ENCODE results near the gene HOXB1. TPM values are rescaled to one million over a fixed set of nuclear protein-coding genes. Genes with fewer than 3 reads are reported as not detected.

The HOXB1 gene
- total RNA-seq, 1 experiment from 2014 or later, result not detected

- peaks cover 15% of the 10 kb centered on the region for H3K36me3 ChIP-seq (ENCODE audit: control insufficient read depth, insufficient read depth, low read length)
- in situ Hi-C loops (cut with HindIII; ENCODE audit: low pct_unique_long_range_greater_than_20kb, low sequenced_read_pairs), result no loop called here
- ChIA-PET CTCF (interaction anchor here (0.5 to 0.6 kb wide), 2 partner anchors 19 to 377 kb away, joined by 3 read pairs; no protein-coding TSS in a partner anchor), POLR2A (interaction anchor here (0.7 to 1.0 kb wide), 3 partner anchors 13 to 200 kb away, joined by 3 to 6 read pairs (median 4); no protein-coding TSS in a partner anchor)
- H3K27me3 ChIP-seq (ENCODE audit: control insufficient read depth, insufficient read depth, low read length), result no peaks in the 10 kb centered on the region
- no peak; the same call in 1 of the 2 replicates for TF ChIP-seq TCF7L2 (IDR thresholded peaks at IDR 0.05; ENCODE audit: low read depth, low read length)
- 0 out of 4 replicates have a peak, but pooled peaks of 1 of the 2 experiments have one; percentile 8 for TF ChIP-seq REST (IDR thresholded peaks at IDR 0.05; ENCODE audit: insufficient read depth in 1 of 2, low read depth in 2 of 2, low read length in 1 of 2)
- TF ChIP-seq POLR2AphosphoS5 (IDR thresholded peaks at IDR 0.05; ENCODE audit: low read depth, low read length), result peak; percentile 35; the same call in 1 of the 2 replicates
- no peak for TF ChIP-seq CTCF (IDR thresholded peaks at IDR 0.05)
- peak; percentile 35; the same call in 1 of the 2 replicates for TF ChIP-seq SIN3A (IDR thresholded peaks at IDR 0.05; ENCODE audit: borderline replicate concordance, insufficient read depth, low read depth, low read length)
- H3K9me3 ChIP-seq (ENCODE audit: control insufficient read depth, insufficient read depth, low read depth, low read length), result no peaks in the 10 kb centered on the region
- peak overlapping the region; percentile 69 to 81 for H3K4me3 ChIP-seq (ENCODE audit: low read depth in 2 of 2, low read length in 2 of 2)
- H3K27ac ChIP-seq (ENCODE audit: low read length), result peak overlapping the region; percentile 98
- DNase-seq (ENCODE audit: low read depth, low spot score) (no peak), ATAC-seq (peak; percentile 4)
- peaks cover 60% of the 10 kb centered on the region for H3K4me1 ChIP-seq (ENCODE audit: control insufficient read depth, insufficient read depth, low read length)
- intact Hi-C loops (cut with micrococcal nuclease; ENCODE audit: unreplicated experiment), result loop anchor here (5.0 kb wide), 1 partner anchor 52 kb away; no protein-coding TSS in a partner anchor
- no TSS peak for BruUV-seq (replicated peaks)
Observed at GRCh38 chr17:48544349-48545021, 13.7 kb upstream of the HOXB1 start.

- DNase-seq (ENCODE audit: low read depth, low spot score), result no peak
- ChIA-PET POLR2A (interaction anchor here (0.7 to 1.0 kb wide), 3 partner anchors 14 to 200 kb away, joined by 3 to 6 read pairs (median 4); no protein-coding TSS in a partner anchor), CTCF (interaction anchor here (0.5 to 0.7 kb wide), 3 partner anchors 20 to 377 kb away, joined by 3 read pairs; no protein-coding TSS in a partner anchor)
- peaks cover 9% of the 10 kb centered on the region for H3K36me3 ChIP-seq (ENCODE audit: control insufficient read depth, insufficient read depth, low read length)
- BruUV-seq (replicated peaks), result no TSS peak
- intact Hi-C loops (cut with micrococcal nuclease; ENCODE audit: unreplicated experiment), result loop anchor here (5.0 kb wide), 1 partner anchor 52 kb away; no protein-coding TSS in a partner anchor
- H3K4me3 ChIP-seq (ENCODE audit: low read depth in 2 of 2, low read length in 2 of 2), result peak overlapping the region; percentile 69 to 81
- no peaks in the 10 kb centered on the region for H3K27me3 ChIP-seq (ENCODE audit: control insufficient read depth, insufficient read depth, low read length)
- ATAC-seq, result no peak
- no peaks in the 10 kb centered on the region for H3K9me3 ChIP-seq (ENCODE audit: control insufficient read depth, insufficient read depth, low read depth, low read length)
- peaks cover 54% of the 10 kb centered on the region for H3K4me1 ChIP-seq (ENCODE audit: control insufficient read depth, insufficient read depth, low read length)
- H3K27ac ChIP-seq (ENCODE audit: low read length), result peak overlapping the region; percentile 98
- in situ Hi-C loops (cut with HindIII; ENCODE audit: low pct_unique_long_range_greater_than_20kb, low sequenced_read_pairs), result no loop called here
- TF ChIP-seq POLR2AphosphoS5 (IDR thresholded peaks at IDR 0.05; ENCODE audit: low read depth, low read length) (no peak; the same call in 1 of the 2 replicates), SIN3A (IDR thresholded peaks at IDR 0.05; ENCODE audit: borderline replicate concordance, insufficient read depth, low read depth, low read length) (no peak), TCF7L2 (IDR thresholded peaks at IDR 0.05; ENCODE audit: low read depth, low read length) (peak; percentile 36; the same call in 1 of the 2 replicates), REST (IDR thresholded peaks at IDR 0.05; ENCODE audit: insufficient read depth in 1 of 2, low read depth in 2 of 2, low read length in 1 of 2) (0 out of 4 replicates have a peak, but pooled peaks of 1 of the 2 experiments have one; percentile 8), CTCF (IDR thresholded peaks at IDR 0.05) (no peak)
Observed at GRCh38 chr17:48543854-48544348, 13.1 kb upstream of the HOXB1 start.
